ENCODE measurements around the gene CCDC12. TPM values are rescaled to one million over a fixed set of nuclear protein-coding genes. Genes with fewer than 3 reads are reported as not detected.
A peak's percentile ranks its signal among the peaks of the same experiment; 100 is the strongest.

CCDC12 gene
- total and polyA plus RNA-seq, 12 donors, result 33.2 to 145 (median 70.0) TPM

GRCh38 chr3:47016934-47017435, 40.4 kb upstream of the CCDC12 start:
- Histone ChIP-seq H3K4me1 (replicated peaks in 1 of 2) (peaks cover 8 to 21% of the 10 kb centered on the region in 2 donors), H3K27ac (peak overlapping the region in 3 of 5 donors; percentile 4 to 50 (median 22)), H3K36me3 (replicated peaks in 1 of 2) (peaks cover 0 to 33% of the 10 kb centered on the region in 2 donors), H3K27me3 (no peaks in the 10 kb centered on the region), H3K4me3 (no peak overlapping the region), H3K9me3 (replicated peaks in 1 of 3) (no peaks in the 10 kb centered on the region)
- 11 to 48% (median 26%) methylated on average over 1 of the region's 1 CpG for WGBS, 4 donors
- TF ChIP-seq CTCF (IDR thresholded peaks at IDR 0.05), result no peak
- no peak for TF ChIP-seq POLR2A (IDR thresholded peaks at IDR 0.05)
- DNase-seq, result peak in 1 of 7 donors; percentile 21
- intact Hi-C loops (cut with DNase I), result no loop called here

GRCh38 chr3:47016086-47016933, 39.8 kb upstream of the CCDC12 start:
- Histone ChIP-seq H3K4me3 (no peak overlapping the region), H3K4me1 (replicated peaks in 1 of 2) (peaks cover 8 to 21% of the 10 kb centered on the region in 2 donors), H3K27me3 (no peaks in the 10 kb centered on the region), H3K36me3 (replicated peaks in 1 of 2) (peaks cover 0 to 33% of the 10 kb centered on the region in 2 donors), H3K9me3 (replicated peaks in 1 of 3) (no peaks in the 10 kb centered on the region), H3K27ac (peak overlapping the region in 3 of 5 donors; percentile 4 to 50 (median 13))
- intact Hi-C loops (cut with DNase I), result no loop called here
- WGBS, 4 donors, result 76 to 82% (median 80%) methylated on average over 4 of the region's 4 CpGs
- TF ChIP-seq CTCF (IDR thresholded peaks at IDR 0.05) (no peak), POLR2A (IDR thresholded peaks at IDR 0.05) (no peak)
- peak in 3 of 7 donors; percentile 17 to 40 (median 22) for DNase-seq

- intact Hi-C loops (cut with DNase I), result no loop called here
- DNase-seq, result peak in 1 of 7 donors; percentile 16
- Histone ChIP-seq H3K4me3 (no peak overlapping the region), H3K36me3 (replicated peaks in 1 of 2) (peaks cover 0 to 31% of the 10 kb centered on the region in 2 donors), H3K27ac (peak overlapping the region in 1 of 5 donors; percentile 29), H3K27me3 (no peaks in the 10 kb centered on the region), H3K9me3 (replicated peaks in 1 of 3) (no peaks in the 10 kb centered on the region), H3K4me1 (replicated peaks in 1 of 2) (peaks cover 8 to 14% of the 10 kb centered on the region in 2 donors)
- no peak for TF ChIP-seq CTCF (IDR thresholded peaks at IDR 0.05)
- no peak for TF ChIP-seq POLR2A (IDR thresholded peaks at IDR 0.05)
These were observed 38.6 kb upstream of the CCDC12 start for GRCh38 chr3:47015151-47015550.

- no peaks in the 10 kb centered on the region for H3K9me3 ChIP-seq (replicated peaks in 1 of 3)
- H3K27me3 ChIP-seq, result no peaks in the 10 kb centered on the region
- H3K36me3 ChIP-seq (replicated peaks in 1 of 2), result peaks cover 0 to 19% of the 10 kb centered on the region in 2 donors
- no peak overlapping the region for H3K27ac ChIP-seq
- peaks cover 14 to 21% of the 10 kb centered on the region in 2 donors for H3K4me1 ChIP-seq (replicated peaks in 1 of 2)
- H3K4me3 ChIP-seq, result no peak overlapping the region
- TF ChIP-seq CTCF (IDR thresholded peaks at IDR 0.05) (no peak), POLR2A (IDR thresholded peaks at IDR 0.05) (no peak)
- intact Hi-C loops (cut with DNase I), result no loop called here
- DNase-seq, result peak in 1 of 7 donors; percentile 15
These were observed 37.5 kb upstream of the CCDC12 start for GRCh38 chr3:47014036-47014435.

All from adrenal gland (tissue), 12 donors.